ENCODE measurements around the gene ATP6V1B1. TPM values are rescaled to one million over a fixed set of nuclear protein-coding genes. Genes with fewer than 3 reads are reported as not detected.

ATP6V1B1 gene
- total and polyA plus RNA-seq, 7 donors = 0.10 to 0.70 (median 0.38) TPM; not detected in 2

- no peaks in the 10 kb centered on the region for H3K36me3 ChIP-seq (ENCODE audit: insufficient read depth in 1 of 2, low read depth in 1 of 2)
- ATAC-seq = no peak
- WGBS, 3 donors = 47 to 50% (median 49%) methylated on average over 8 to 9 of the region's 9 CpGs
- H3K4me3 ChIP-seq = no peak overlapping the region
- no peak overlapping the region for H3K27ac ChIP-seq
- H3K9me3 ChIP-seq = no peaks in the 10 kb centered on the region
- TF ChIP-seq CTCF (IDR thresholded peaks at IDR 0.05) = no peak
- H3K4me1 ChIP-seq = no peaks in the 10 kb centered on the region
- intact Hi-C loops (cut with DNase I) = no loop called here
- DNase-seq = no peak
- H3K27me3 ChIP-seq (ENCODE audit: insufficient read depth in 3 of 3, low read length in 2 of 3) = no peaks in the 10 kb centered on the region
Observed at GRCh38 chr2:70931376-70932000, 4.2 kb upstream of the ATP6V1B1 start.

GRCh38 chr2:70932631-70933230, 3.0 kb upstream of the ATP6V1B1 start:
- no peak for DNase-seq
- no peak for TF ChIP-seq CTCF (IDR thresholded peaks at IDR 0.05)
- no peaks in the 10 kb centered on the region for H3K27me3 ChIP-seq (ENCODE audit: insufficient read depth in 3 of 3, low read length in 2 of 3)
- no peak for ATAC-seq
- H3K36me3 ChIP-seq (ENCODE audit: insufficient read depth in 1 of 2, low read depth in 1 of 2) = no peaks in the 10 kb centered on the region
- 74 to 80% (median 76%) methylated on average over 20 to 21 of the region's 21 CpGs for WGBS, 3 donors
- no peaks in the 10 kb centered on the region for H3K9me3 ChIP-seq
- no peak overlapping the region for H3K4me3 ChIP-seq
- H3K27ac ChIP-seq = no peak overlapping the region
- no peaks in the 10 kb centered on the region for H3K4me1 ChIP-seq
- intact Hi-C loops (cut with DNase I) = no loop called here

- no peak for TF ChIP-seq CTCF (IDR thresholded peaks at IDR 0.05)
- no peaks in the 10 kb centered on the region for H3K9me3 ChIP-seq
- WGBS, 3 donors = 83 to 92% (median 84%) methylated on average over 1 of the region's 1 CpG
- H3K36me3 ChIP-seq (ENCODE audit: insufficient read depth in 1 of 2, low read depth in 1 of 2) = no peaks in the 10 kb centered on the region
- no peaks in the 10 kb centered on the region for H3K4me1 ChIP-seq
- no peak for DNase-seq
- intact Hi-C loops (cut with DNase I) = no loop called here
- ATAC-seq = no peak
- no peaks in the 10 kb centered on the region for H3K27me3 ChIP-seq (ENCODE audit: insufficient read depth in 3 of 3, low read length in 2 of 3)
- no peak overlapping the region for H3K27ac ChIP-seq
- H3K4me3 ChIP-seq = no peak overlapping the region
Observed at GRCh38 chr2:70934981-70935380, 719 bp upstream of the ATP6V1B1 start.

- Histone ChIP-seq H3K4me3 (no peak overlapping the region), H3K9me3 (no peaks in the 10 kb centered on the region), H3K27ac (no peak overlapping the region), H3K27me3 (ENCODE audit: insufficient read depth in 3 of 3, low read length in 2 of 3) (no peaks in the 10 kb centered on the region), H3K4me1 (no peaks in the 10 kb centered on the region), H3K36me3 (ENCODE audit: insufficient read depth in 1 of 2, low read depth in 1 of 2) (no peaks in the 10 kb centered on the region)
- intact Hi-C loops (cut with DNase I) = no loop called here
- 81 to 83% (median 81%) methylated on average over 10 of the region's 10 CpGs for WGBS, 3 donors
- TF ChIP-seq CTCF (IDR thresholded peaks at IDR 0.05) = no peak
- DNase-seq (no peak), ATAC-seq (no peak)
Observed at GRCh38 chr2:70936165-70936978, 672 bp downstream of the ATP6V1B1 start.

Measured in psoas muscle (tissue), 8 donors.